SJSA1 (cell line): ENCODE results near the gene SLC9A2. TPM values are rescaled to one million over a fixed set of nuclear protein-coding genes. Genes with fewer than 3 reads are reported as not detected.

ENCODE experiments used
- DNase-seq, 2 experiments: peaks; one replicate each; pipeline ENCODE4 v3.0.0-alpha.2; 2015 to 2020; ENCODE audit warnings: low spot score in 2 of 2, low read depth in 1 of 2
- H3K27ac ChIP-seq: fragments of 250-450 bp; sonication (Bioruptor Pico); 2 replicates; pipeline ENCODE4 v1.5.1; 2020; ENCODE audit warnings: mild to moderate bottlenecking, moderate library complexity
- H3K27me3 ChIP-seq: fragments of 250-450 bp; sonication (Bioruptor Pico); replicated peaks from 2 replicates; pipeline ENCODE4 v1.5.1; 2020; ENCODE audit warnings: mild to moderate bottlenecking, moderate library complexity
- H3K36me3 ChIP-seq: fragments of 250-450 bp; sonication (Bioruptor Pico); 2 replicates; pipeline ENCODE4 v1.5.1; 2020; ENCODE audit warnings: mild to moderate bottlenecking
- H3K4me1 ChIP-seq: fragments of 250-450 bp; sonication (Bioruptor Pico); replicated peaks from 2 replicates; pipeline ENCODE4 v1.6.1; 2021; ENCODE audit warnings: mild to moderate bottlenecking
- H3K4me3 ChIP-seq: fragments of 250-450 bp; sonication (Bioruptor Pico); 2 replicates; pipeline ENCODE4 v1.5.1; 2020; ENCODE audit warnings: mild to moderate bottlenecking
- H3K9me3 ChIP-seq: fragments of 250-450 bp; sonication (Bioruptor Pico); replicated peaks from 2 replicates; pipeline ENCODE4 v1.5.1; 2020; ENCODE audit warnings: mild to moderate bottlenecking
- total RNA-seq: library from RNA; depleted of rRNA; stranded (reverse); fragments of >200 nt; shearing (Covaris generic); gene quantifications from 2 replicates; pipeline ENCODE4 v1.2.3, GENCODE V29; 2014

The SLC9A2 gene
- total RNA-seq, 1 experiment from 2014 or later = 0.03 TPM

GRCh38 chr2:102669401-102669800 lies 50.0 kb downstream of the SLC9A2 start:
- H3K4me3 ChIP-seq = no peak overlapping the region
- H3K36me3 ChIP-seq = no peaks in the 10 kb centered on the region
- H3K4me1 ChIP-seq = peaks cover 9% of the 10 kb centered on the region; the same call in 1 of the 2 replicates
- no peaks in the 10 kb centered on the region for H3K27me3 ChIP-seq
- H3K27ac ChIP-seq = no peak overlapping the region
- no peaks in the 10 kb centered on the region for H3K9me3 ChIP-seq
- DNase-seq = no peak

GRCh38 chr2:102672107-102672776 lies 52.9 kb downstream of the SLC9A2 start:
- H3K27me3 ChIP-seq = no peaks in the 10 kb centered on the region
- no peak overlapping the region for H3K4me3 ChIP-seq
- peaks cover 9% of the 10 kb centered on the region; the same call in 1 of the 2 replicates for H3K4me1 ChIP-seq
- H3K27ac ChIP-seq = no peak overlapping the region
- no peaks in the 10 kb centered on the region for H3K36me3 ChIP-seq
- H3K9me3 ChIP-seq = no peaks in the 10 kb centered on the region
- DNase-seq = no peak

GRCh38 chr2:102674370-102674769 lies 55.0 kb downstream of the SLC9A2 start:
- Histone ChIP-seq H3K4me3 (no peak overlapping the region), H3K36me3 (no peaks in the 10 kb centered on the region), H3K27ac (no peak overlapping the region), H3K4me1 (peaks cover 9% of the 10 kb centered on the region; the same call in 1 of the 2 replicates), H3K9me3 (no peaks in the 10 kb centered on the region), H3K27me3 (no peaks in the 10 kb centered on the region)
- no peak for DNase-seq

GRCh38 chr2:102674836-102675235 lies 55.5 kb downstream of the SLC9A2 start:
- H3K4me3 ChIP-seq = no peak overlapping the region
- DNase-seq = no peak
- H3K27ac ChIP-seq = no peak overlapping the region
- peaks cover 9% of the 10 kb centered on the region; the same call in 1 of the 2 replicates for H3K4me1 ChIP-seq
- H3K36me3 ChIP-seq = no peaks in the 10 kb centered on the region
- no peaks in the 10 kb centered on the region for H3K9me3 ChIP-seq
- no peaks in the 10 kb centered on the region for H3K27me3 ChIP-seq

GRCh38 chr2:102677244-102678215 lies 58.2 kb downstream of the SLC9A2 start:
- Histone ChIP-seq H3K27ac (no peak overlapping the region), H3K4me1 (no peaks in the 10 kb centered on the region), H3K4me3 (no peak overlapping the region), H3K36me3 (no peaks in the 10 kb centered on the region), H3K9me3 (no peaks in the 10 kb centered on the region), H3K27me3 (no peaks in the 10 kb centered on the region)
- DNase-seq = no peak

GRCh38 chr2:102678442-102678841 lies 59.1 kb downstream of the SLC9A2 start:
- no peak for DNase-seq
- no peak overlapping the region for H3K27ac ChIP-seq
- no peaks in the 10 kb centered on the region for H3K36me3 ChIP-seq
- no peaks in the 10 kb centered on the region for H3K9me3 ChIP-seq
- no peak overlapping the region for H3K4me3 ChIP-seq
- H3K27me3 ChIP-seq = no peaks in the 10 kb centered on the region
- no peaks in the 10 kb centered on the region for H3K4me1 ChIP-seq

- no peak for DNase-seq
- H3K36me3 ChIP-seq = no peaks in the 10 kb centered on the region
- H3K27ac ChIP-seq = no peak overlapping the region
- H3K27me3 ChIP-seq = no peaks in the 10 kb centered on the region
- H3K4me3 ChIP-seq = no peak overlapping the region
- H3K9me3 ChIP-seq = no peaks in the 10 kb centered on the region
- no peaks in the 10 kb centered on the region for H3K4me1 ChIP-seq
Observed at GRCh38 chr2:102686479-102687439, 67.4 kb downstream of the SLC9A2 start.

GRCh38 chr2:102690012-102690411 lies 70.7 kb downstream of the SLC9A2 start:
- no peaks in the 10 kb centered on the region for H3K36me3 ChIP-seq
- H3K4me1 ChIP-seq = no peaks in the 10 kb centered on the region

GRCh38 chr2:102696463-102696862 lies 77.1 kb downstream of the SLC9A2 start:
- H3K9me3 ChIP-seq = no peaks in the 10 kb centered on the region
- no peaks in the 10 kb centered on the region for H3K27me3 ChIP-seq
- H3K36me3 ChIP-seq = no peaks in the 10 kb centered on the region
- H3K27ac ChIP-seq = no peak overlapping the region
- no peak overlapping the region for H3K4me3 ChIP-seq
- no peak for DNase-seq
- H3K4me1 ChIP-seq = no peaks in the 10 kb centered on the region

More at GRCh38 chr2:102690012-102690411, 70.7 kb downstream of the SLC9A2 start:
- DNase-seq = no peak
- Histone ChIP-seq H3K27ac (no peak overlapping the region), H3K9me3 (no peaks in the 10 kb centered on the region), H3K4me3 (no peak overlapping the region), H3K27me3 (no peaks in the 10 kb centered on the region)

- no peaks in the 10 kb centered on the region for H3K9me3 ChIP-seq
- H3K4me1 ChIP-seq = no peaks in the 10 kb centered on the region
- H3K36me3 ChIP-seq = no peaks in the 10 kb centered on the region
- no peak overlapping the region for H3K4me3 ChIP-seq
- DNase-seq = no peak
- H3K27me3 ChIP-seq = no peaks in the 10 kb centered on the region
- H3K27ac ChIP-seq = no peak overlapping the region
Observed at GRCh38 chr2:102698369-102699111, 79.2 kb downstream of the SLC9A2 start.

GRCh38 chr2:102703305-102703704 lies 84.0 kb downstream of the SLC9A2 start:
- H3K27ac ChIP-seq = no peak overlapping the region
- H3K27me3 ChIP-seq = 0 out of 2 replicates have a peak, but pooled peaks cover 3% of the 10 kb centered on the region
- H3K4me3 ChIP-seq = no peak overlapping the region
- no peaks in the 10 kb centered on the region for H3K36me3 ChIP-seq
- H3K4me1 ChIP-seq = no peaks in the 10 kb centered on the region
- no peak for DNase-seq
- no peaks in the 10 kb centered on the region for H3K9me3 ChIP-seq

GRCh38 chr2:102703748-102704147 lies 84.4 kb downstream of the SLC9A2 start:
- H3K9me3 ChIP-seq = no peaks in the 10 kb centered on the region
- DNase-seq = no peak
- H3K4me1 ChIP-seq = no peaks in the 10 kb centered on the region
- 0 out of 2 replicates have a peak, but pooled peaks cover 3% of the 10 kb centered on the region for H3K27me3 ChIP-seq
- no peak overlapping the region for H3K27ac ChIP-seq
- H3K36me3 ChIP-seq = no peaks in the 10 kb centered on the region
- H3K4me3 ChIP-seq = no peak overlapping the region

GRCh38 chr2:102704531-102704930 lies 85.2 kb downstream of the SLC9A2 start:
- no peaks in the 10 kb centered on the region for H3K36me3 ChIP-seq
- no peak for DNase-seq

More at GRCh38 chr2:102704531-102704930, 85.2 kb downstream of the SLC9A2 start:
- 0 out of 2 replicates have a peak, but pooled peaks cover 3% of the 10 kb centered on the region for H3K27me3 ChIP-seq
- H3K4me1 ChIP-seq = no peaks in the 10 kb centered on the region
- H3K4me3 ChIP-seq = no peak overlapping the region
- H3K9me3 ChIP-seq = no peaks in the 10 kb centered on the region
- no peak overlapping the region for H3K27ac ChIP-seq
